Activated CD8-positive, alpha-beta memory T cell treated with anti-CD3 and anti-CD28 coated beads for 48 hours (primary cell): ENCODE results near the gene CHERP.
"Not testable (repeated sequence)": the region's sequence is repeated elsewhere in the genome, so short reads cannot be mapped to it uniquely, and the experiment has no call there.

Experiments used
- DNase-seq, 3 experiments: peaks; one replicate each; pipeline ENCODE4 v3.0.0-alpha.2; 2020; ENCODE audit warnings: low read depth in 2 of 3, low spot score in 2 of 3

CHERP gene

GRCh38 chr19:16544473-16545231 is 2.4 kb upstream of the CHERP start:
- DNase-seq, result no peak

DNA sequence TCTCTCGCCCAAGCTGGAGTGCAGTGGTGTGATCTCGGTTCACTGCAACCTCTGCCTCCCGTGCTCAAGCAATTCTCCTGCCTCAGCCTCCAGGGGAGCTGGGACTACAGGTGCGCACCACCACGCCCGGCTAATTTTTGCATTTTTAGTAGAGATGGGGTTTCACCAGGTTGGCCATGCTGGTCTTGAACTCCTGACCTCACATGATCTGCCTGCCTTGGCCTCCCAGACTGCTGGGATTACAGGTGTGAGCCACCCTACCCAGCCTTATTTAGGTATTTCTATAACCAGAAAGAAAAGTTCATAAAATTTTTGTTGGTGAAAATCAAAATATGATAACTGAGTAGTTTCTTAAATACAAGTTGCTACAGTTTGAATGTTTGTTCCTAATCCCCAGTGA is 1.5 kb upstream of the CHERP start:
- not testable (repeated sequence) for DNase-seq

- no peak for DNase-seq
Measured at GRCh38 chr19:16542910-16543472, 754 bp upstream of the CHERP start.

- no peak for DNase-seq
Measured at GRCh38 chr19:16541526-16542044, 652 bp downstream of the CHERP start.

- no peak for DNase-seq
Measured at GRCh38 chr19:16540948-16541347, 1.3 kb downstream of the CHERP start.

- no peak for DNase-seq
Measured at GRCh38 chr19:16537111-16537510, 5.1 kb downstream of the CHERP start.

GRCh38 chr19:16536130-16536529 is 6.1 kb downstream of the CHERP start:
- DNase-seq, result no peak

DNA sequence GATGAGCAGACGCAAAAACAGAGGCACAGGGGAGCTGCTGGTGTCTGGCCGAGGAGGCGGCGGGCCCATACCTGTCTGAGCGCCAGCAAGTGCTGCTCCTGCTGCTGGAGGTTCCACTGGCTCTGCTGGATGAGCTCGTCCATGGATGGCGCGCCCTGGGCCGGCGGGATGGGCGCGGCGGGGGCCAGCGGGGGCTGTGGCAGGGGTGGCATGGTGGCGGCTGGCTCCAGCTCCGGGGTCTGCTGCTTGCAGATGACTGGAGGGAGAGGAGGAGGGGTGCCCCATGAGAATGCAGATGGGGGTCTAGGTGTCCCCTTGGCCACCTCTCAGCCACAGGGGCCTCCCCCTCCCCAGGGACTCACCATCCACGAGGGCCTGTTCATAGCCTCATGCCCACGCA is 6.9 kb downstream of the CHERP start:
- DNase-seq, result no peak

GRCh38 chr19:16532440-16533234 is 9.6 kb downstream of the CHERP start:
- no peak for DNase-seq

GRCh38 chr19:16531380-16531669 is 10.9 kb downstream of the CHERP start:
- no peak for DNase-seq

- DNase-seq, result no peak
Measured at GRCh38 chr19:16530540-16531379, 11.5 kb downstream of the CHERP start.

- DNase-seq, result no peak
Measured at GRCh38 chr19:16529466-16530144, 12.6 kb downstream of the CHERP start.

GRCh38 chr19:16527971-16528521 is 14.2 kb downstream of the CHERP start:
- no peak for DNase-seq

DNA sequence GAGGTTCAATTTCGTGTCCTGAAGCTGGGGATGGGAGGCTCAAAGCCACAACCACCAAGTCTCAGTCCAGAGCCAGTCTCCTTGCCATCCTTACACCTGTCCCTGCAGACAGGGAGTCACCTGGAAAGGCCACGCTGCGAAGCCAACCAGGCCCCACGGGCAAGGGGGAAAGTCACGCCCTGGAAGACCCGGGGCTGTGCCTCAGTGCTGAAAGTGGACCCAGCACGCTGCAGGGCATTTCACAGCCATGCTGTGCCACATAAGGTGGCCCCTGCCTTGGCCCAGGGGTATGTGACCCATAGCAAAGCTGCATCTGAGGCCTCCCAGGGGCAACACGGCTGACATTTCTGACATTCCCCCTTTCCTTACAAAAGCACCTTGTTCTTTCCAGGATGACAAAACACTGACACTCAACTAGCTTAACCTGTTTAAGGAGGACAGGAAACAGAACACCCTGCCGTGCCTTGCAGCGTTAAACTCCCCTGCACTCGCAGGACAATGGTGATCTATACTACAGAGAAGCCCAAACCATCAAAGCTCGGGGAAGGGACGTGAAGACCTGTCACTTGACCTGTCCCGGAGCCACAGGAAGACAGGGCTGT is 14.8 kb downstream of the CHERP start:
- no peak for DNase-seq

DNA sequence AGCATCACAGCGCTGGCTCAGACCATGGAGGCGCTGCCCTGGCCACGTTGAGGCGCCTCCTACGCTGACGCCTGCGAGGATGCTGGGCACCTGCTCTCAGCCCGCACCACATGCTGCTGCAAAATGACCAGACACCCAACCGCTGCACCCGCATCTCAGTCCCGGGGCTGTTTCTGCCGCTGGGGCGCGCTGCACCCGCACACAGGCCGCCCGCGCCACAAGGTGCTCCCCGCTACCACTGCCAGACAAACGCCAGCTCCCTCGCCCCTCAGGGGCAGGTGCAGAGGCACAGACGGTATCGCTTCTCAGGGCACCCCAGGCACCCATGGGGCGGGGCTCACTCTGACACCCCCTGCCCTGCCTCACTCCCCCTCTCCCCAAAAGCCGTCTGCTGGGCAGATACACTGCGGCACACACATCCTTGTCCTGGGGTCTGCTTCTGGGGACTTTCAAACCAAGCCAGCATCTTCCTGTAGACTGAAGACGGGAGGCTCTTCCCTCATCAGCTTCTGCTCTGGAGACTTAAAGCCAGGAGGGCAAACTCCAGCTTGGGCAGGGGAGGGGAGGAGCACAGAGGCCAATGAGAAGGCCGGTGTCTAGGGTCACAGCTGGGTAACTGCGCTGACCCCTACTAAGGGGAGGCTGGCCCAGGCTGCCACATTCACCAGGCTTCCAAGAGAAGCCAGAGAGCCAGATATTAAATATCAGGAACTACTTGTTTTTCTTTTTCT is 16.3 kb downstream of the CHERP start:
- DNase-seq, result no peak

GRCh38 chr19:16524991-16525734 is 17.1 kb downstream of the CHERP start:
- no peak for DNase-seq

- no peak for DNase-seq
Measured at GRCh38 chr19:16522559-16523377, 19.5 kb downstream of the CHERP start.
